GM21423 (cell line): Measurements from ENCODE around the gene TET3.

Source experiments
- ATAC-seq: cut with Tn5 transposase; IDR thresholded peaks from one replicate; pipeline ENCODE4 v1.9.1; 2021; ENCODE audit warnings: mild to moderate bottlenecking, moderate library complexity; ENCODE audit not compliant: unreplicated experiment

The TET3 gene

DNA sequence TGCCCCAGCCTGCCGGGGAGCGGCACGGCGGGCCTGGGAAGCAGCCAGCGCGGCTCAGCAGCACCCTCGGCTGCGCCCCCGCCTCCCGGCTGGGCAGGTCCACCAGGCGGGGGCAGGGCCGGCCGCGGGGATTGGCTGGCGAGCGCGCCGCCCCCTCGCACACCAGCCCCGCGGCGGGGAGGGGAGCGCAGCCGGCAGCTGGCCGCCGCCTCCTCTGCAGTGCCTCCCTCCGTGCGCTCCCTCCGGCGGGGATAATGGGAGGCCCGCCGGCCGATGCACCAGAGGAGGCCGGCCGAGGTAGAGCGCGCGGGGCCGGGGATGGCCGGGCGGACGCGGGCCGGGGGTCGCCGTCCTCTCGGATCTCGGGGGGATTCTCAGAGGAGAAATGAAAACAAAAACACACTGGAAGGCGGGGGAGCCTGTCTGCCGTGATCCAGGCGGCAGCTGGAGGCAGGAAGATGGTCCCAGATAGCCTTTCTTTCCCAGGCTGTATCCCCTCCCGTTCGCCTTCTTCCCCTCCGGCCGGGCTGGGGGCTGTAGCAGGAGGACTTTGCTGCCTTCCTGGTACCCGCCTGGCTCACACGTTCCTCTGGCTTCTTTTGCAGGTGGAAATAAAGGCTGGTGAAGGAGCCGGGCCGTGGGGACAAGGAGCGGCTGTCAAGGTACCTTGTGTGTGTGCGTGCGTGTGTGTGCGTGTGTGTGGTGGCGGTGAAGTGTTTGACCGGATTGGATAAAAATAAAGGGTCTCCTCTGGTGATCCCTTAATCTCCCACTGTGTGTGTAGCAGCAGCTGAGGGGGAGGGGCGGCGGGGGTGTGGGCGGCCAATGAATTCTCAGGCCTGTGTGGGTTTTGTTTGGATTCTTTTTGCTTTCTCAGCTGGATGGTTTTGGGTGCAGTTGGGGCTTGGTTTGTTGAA lies 18.1 kb downstream of the TET3 start:
- ATAC-seq: peak; percentile 89

DNA sequence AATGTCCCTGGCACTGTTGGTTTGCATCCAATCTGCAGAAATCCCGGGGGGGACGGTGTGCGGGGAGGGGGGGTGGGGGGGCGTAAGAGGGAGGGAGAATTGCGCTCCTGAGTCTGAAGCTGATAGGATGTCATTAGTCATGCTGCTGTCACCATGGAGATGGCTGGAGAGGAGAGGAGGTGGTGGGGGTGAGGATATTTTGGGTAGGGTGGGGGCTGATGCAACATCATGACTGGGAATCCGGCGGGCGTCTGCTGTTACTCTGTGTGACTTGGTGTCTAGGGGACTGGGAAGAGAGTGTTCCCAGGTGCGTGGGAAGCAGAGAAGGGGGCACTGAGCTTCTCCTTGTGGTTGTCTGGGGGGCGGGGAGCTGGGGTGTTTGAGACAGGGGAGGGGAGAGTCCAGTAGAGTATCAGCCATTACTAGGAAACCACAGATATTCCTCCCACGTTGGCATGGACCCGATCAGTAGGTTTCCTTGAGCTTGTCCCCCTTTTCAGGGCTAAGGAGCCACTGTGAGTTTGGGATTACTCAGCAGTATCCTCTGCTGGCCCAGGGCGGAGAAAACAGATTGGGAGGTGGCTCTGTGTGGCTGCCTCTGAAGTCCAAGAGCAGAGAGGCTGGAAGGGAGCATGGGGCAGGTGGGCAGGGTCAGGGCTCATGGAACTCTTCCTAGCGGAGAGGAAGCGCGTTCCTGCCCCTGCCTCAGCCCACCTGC lies 18.9 kb downstream of the TET3 start:
- no peak for ATAC-seq

DNA sequence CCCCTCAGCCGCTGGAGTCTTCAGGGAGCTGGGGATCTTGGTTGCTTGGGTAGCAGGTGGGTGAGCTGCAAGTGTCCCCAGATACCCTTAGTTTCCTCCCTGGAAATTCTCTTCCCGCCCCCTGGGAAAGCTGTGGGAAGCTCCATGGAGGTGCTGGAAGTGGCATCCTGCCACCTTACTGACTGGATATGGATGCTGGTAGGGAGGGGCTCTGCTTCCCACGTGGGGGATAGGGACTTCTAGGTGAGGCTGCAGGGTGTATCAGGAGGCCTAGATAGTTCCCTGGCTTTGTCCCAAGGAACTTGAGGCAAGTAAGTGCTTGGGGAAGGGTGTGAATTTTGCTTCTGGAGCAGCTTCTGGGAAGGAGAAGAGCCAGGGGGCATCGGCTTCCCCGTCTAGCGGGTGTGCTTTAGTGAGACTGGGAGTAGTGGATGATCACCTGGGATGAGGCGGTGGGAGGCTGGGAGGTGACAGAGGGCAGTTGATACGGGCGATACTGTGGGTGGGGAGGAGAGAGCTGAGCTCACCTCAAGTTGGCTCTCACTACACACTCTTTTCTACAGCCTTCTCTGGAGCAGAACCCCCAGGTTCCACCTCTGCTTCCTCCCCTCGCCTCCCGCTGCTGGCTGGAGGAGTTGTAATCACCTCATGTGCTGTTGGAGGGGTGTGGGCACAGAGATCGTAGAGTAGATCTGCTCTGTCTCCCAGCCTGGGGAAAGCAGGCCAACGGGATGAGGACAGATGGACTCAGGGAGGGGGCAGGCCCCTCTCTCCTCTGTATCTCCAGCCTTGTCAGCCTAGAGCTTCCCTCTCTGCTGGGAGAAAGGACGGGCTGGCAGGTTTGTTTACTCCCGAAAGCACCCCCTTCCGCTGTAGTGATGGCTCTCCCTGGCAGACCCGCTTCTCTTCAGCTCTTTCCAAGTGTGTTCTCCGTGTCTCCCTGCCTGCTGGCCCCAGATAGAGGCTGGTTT lies 19.8 kb downstream of the TET3 start:
- no peak for ATAC-seq

DNA sequence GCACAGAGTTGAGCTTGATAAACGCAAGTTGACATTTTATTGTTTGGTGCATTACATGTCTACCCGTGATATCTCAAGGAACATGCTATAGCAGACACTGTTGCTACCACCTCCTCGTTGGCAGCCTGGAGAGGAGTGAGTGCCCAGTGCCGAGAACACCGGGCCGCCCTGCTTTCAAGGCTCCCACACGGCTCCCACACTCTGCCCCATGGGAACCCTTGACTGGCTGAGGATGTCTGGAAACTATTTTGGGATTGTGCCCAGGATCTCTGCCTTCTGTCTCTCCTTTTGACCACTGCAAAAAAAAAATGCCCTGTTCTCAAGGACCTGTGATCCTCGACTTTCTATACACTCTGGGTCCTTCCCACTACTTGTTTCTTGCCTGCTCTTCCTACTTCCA lies 21.1 kb downstream of the TET3 start:
- no peak for ATAC-seq

DNA sequence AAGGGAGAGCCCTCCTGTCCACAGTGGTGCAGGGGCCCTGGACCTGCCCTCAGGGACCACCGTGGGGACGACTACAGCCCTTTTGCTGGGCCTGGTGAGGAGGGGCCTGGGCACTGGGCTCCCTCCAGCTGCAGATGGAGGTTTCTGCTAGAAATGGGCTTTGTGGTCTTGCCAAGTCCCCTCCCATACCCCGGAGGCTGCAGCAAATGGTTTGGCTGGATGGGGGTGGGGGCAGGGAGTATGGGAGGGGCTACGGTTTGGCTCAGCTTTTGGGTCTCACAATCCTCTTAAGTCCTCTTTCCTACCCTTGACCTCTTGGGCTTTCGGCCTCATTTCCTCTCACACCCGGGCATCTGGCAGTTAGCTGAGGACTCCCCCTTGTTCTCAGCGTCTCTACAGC lies 21.7 kb downstream of the TET3 start:
- no peak for ATAC-seq

DNA sequence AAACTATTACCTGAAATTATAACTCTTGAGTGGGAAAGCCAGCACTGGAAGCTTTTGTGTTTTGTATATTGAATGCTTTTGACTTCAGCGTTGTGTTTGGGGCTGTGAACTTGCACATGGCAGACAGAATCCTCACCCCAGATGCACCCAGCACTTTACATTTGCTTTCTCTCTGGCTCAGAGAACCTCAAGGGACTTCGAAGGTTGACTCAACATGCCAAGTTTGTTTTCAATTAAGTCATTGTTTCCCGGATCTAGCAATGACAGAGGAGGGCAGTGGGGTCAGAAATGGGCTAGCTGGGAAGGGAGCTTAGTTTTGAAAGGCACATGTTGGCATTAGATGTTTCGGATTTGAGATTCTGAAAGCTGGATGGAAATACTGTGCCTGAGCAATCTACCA lies 22.4 kb downstream of the TET3 start:
- ATAC-seq: no peak

DNA sequence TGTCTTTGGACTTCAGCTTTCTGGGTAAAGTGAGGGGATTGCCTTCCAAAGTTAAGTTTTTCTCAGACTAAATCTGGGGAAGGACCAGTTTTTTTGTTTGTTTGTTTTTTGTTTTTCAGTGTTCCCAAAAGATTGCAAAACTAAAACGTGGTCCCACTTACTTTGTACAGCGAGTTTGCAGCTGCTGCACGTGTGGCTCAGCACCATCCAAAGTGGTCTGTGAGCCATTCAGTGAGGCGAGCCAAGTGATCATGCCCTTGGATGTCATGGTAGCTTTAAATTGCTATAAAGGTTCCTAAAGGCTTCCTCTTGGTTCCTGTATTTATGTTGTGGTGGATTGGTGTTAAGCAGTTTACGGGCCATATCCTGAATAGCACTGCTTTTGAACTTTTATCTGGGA lies 23.0 kb downstream of the TET3 start:
- ATAC-seq: no peak

DNA sequence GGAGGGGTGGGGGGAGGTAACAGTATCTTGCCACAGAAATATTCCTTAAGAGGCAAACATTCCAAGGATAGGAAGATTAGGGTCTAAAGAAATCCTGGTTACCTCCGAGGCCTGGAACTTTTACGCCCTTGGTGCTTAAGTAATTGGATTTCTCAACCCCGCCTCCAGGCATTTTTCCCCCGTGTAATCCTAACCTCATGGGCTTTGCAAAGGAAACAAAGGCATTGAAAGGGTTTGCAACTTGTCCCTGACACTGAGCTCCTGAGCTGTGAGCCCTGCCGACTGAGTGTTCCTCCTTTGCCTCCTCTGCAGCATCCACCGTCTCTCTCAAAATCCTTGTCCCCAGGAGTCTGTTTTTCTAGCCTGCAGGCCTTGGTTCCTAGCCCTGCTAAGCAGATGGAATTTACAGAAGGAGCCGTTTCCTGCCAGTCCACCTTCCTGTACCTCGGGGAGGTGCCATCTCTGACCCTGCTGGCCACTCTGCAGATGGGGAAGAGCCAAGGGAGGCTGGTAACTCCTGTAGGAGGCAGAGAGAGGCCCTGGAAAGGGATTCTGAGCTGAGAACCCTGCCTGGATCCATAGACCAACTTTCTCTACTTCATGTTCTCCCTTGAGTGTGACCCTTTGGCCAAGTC lies 24.2 kb downstream of the TET3 start:
- no peak for ATAC-seq

DNA sequence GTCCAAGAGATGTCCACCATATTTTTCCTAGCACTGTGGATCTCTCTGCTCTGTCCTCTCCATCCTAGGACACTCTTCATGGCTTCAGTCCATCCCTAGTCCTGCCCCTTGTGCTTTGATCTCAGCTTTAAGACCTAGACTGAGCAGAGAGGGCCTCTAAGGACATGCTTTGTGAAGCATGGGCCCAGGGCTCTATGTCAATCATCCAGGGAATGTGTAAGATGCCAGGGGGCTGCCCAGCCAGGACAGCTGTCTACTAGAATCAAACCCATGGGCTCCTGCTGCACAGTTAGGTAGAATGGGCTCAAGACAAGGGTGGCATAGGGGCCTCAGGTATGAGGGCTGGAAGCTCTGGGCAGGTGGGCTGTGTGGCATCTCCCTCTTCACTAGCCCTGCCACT lies 24.9 kb downstream of the TET3 start:
- no peak for ATAC-seq

DNA sequence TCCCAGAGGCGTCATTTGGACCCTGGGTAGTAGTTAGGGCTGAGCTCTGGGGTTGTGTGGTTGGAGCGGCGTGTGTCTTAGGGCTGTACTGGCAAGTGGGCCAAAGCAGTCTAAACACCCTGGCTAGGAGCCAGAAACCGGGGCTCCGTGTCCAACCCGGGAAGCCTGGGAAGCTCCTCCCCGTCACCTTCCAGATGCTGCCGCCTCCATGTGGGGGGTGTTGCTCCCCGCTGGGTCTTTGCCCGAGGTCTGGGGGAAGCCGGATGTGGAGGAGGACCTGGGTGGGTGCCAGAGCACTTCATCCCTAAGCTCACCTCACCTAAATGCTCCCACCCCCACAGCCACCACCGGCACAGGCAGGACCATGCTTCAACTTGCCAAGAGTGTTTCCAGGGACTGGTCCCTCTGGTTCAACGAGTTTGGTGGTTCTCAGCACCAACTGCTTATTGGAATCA lies 25.4 kb downstream of the TET3 start:
- ATAC-seq: no peak

DNA sequence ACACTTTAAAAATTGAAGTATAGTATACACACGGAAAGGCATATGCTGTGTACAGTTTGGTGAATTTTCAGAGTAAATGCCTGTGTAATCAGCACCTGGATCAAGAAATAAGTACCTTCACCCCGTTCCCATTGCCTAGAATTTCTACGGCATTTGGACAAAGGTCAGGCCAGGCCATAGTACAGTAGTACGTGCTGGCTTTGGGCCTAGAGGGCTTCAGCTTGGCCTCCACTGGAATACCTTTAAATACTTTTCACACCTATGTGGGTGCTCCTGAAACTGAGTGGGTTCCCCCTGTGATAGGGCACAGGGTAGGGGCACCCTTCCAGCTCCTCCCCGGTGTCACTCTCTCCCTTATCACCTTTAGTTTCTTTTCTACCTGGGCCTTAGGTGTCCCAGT lies 26.5 kb downstream of the TET3 start:
- no peak for ATAC-seq

DNA sequence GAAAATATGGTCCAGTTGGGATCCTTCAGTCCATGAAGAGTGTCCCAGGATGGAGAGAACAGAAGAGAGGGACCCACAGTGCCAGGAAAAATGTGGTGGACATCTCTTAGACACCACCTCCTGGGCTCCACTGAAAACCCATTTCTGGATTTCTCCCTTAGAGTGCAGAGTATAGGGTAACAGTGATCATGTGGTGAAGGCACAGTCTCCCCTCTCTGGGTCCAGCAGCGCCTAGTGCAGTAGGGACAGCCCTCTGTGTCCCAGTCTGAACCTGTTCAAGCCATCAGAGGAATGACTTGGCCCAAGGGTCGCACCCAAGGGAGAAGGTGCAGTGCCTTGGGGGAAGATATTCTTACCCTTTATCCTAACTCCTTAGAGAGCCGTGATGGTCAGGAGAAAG lies 30.1 kb downstream of the TET3 start:
- ATAC-seq: no peak

DNA sequence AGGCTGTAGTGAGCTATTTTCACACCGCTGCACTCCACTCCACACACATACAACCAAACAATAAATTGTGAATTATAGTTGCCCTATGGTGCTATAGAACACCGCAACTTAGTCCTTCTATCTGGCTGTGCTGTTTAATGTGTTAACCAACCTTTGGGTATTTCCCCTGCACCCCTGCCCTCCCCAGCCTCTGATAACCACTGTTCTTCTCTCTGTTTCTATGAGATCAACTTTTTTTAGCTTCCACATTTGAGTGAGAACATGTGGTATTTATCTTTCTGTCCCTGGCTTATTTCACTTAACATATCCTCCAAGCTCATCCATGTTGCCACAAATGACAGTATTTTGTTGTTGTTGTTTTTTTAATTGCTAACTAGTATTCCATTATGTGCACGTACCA lies 32.5 kb downstream of the TET3 start:
- ATAC-seq: no peak

DNA sequence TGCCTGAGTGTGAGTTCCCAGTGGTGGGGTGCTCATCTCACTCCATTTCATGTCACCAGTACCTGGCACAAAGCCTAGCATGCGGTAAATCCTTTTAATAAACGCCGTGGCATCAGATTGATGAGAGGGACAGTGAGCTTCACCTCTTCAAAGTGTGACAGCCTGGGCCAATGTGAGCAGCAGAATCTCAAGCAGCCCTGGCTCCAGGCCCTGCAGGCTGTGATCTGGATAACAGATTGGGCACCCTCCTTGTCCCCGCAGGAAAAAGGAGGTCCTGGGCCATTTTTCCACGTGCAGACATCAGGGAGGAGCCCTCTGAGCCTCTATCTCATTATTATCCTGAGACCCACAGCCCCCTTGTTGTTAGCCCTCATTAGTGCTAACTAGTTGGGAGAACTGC lies 34.8 kb downstream of the TET3 start:
- ATAC-seq: no peak

DNA sequence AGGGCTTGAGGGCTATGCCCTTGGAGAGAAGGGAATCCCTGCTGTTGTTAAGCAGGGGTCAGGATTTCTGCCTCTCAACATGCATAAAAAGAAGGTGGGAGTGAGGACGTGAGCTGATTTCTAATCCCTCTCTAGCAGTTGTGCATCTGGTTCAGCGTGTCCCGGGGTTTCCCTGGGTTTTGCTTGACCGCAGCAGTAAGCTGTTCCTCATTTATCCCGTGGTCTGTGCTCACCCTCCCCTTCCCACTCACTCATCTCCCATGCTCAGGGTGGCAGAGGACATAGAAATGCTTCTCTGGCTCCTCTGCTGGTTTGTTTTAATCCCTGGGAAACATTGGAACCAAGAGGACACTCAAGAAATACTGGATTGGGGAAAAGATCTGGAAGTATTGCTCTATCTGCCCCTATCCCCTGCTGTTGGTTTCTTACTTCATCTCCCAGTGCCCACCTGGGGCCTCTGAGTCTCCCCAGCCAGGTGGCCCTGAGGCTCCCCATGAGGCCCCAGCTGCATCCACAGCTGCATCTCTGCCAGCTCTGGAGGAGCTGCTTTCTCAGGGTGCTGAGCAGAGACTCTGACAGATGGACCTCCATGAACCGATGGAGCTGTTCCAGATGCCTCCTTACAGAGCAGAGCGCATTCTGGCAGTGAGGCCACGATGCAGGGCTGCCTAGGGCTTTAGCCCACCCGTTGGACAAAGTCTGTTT lies 36.1 kb downstream of the TET3 start:
- ATAC-seq: no peak

DNA sequence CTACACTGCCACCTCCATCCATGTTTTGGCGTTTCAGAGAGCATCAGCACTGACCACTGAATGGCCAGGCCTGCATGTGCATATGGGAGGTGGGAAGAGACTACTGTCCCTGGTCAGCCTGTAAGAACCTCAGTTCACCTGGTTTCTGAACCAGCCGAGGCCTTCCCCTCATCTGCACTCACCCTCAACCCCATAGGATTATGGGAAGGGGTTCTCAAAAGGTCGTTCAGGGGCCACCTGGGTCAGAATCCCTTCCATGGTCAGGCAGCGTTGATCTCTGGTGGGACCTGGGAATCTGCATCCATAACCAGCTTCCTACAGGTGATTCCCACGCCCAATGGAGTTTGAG lies 36.7 kb downstream of the TET3 start:
- no peak for ATAC-seq

DNA sequence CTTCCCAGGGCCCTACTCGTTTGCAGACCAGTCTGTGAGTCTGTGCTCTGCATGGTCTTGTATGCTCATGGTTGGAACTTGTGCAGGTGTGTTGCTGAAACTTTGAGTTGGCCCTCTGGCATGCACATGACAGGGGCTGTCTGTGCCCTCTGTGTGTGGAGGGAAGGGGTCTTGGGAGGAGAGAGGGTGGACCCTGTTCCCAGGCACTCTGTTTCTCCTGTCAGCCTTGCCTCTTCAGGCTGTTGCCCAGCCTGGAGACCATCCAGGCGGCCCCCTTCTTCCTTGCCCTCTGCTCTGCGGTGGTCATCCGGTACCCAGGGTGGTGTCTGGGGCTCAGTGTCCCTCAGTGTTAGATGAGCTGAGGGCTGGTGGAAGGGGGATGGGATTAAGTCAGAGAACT lies 39.5 kb downstream of the TET3 start:
- ATAC-seq: no peak

DNA sequence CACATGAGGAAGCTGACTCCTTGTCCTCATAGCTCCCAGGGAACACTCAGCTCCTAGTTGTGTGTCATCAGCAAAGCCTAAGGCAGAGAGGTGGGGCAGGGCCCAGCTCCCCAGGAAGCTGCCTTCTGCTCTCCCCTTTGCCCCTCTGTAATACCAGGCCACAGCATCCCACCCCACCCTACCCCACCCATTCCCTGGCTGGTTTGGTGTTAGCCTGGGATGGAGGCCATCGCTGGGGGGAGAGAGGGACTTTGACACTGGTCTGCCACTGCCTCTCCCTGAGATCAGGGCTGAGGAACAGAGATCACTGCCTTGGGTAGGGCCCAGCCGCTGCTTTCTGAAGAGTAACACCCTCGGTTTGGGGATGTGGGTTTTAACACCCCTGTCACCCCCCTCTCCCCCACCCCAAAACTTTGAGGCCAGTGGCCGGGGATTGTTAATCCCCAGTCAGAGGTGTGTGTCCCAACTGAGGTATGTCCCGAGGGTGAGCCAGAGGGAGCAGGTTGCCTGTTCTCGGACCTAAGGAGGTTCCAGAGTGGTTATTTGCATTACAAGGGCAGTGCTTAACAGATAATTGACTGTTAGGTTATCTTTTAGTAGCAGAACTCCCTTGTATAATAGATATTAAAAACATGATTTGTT lies 41.4 kb downstream of the TET3 start:
- ATAC-seq: no peak

DNA sequence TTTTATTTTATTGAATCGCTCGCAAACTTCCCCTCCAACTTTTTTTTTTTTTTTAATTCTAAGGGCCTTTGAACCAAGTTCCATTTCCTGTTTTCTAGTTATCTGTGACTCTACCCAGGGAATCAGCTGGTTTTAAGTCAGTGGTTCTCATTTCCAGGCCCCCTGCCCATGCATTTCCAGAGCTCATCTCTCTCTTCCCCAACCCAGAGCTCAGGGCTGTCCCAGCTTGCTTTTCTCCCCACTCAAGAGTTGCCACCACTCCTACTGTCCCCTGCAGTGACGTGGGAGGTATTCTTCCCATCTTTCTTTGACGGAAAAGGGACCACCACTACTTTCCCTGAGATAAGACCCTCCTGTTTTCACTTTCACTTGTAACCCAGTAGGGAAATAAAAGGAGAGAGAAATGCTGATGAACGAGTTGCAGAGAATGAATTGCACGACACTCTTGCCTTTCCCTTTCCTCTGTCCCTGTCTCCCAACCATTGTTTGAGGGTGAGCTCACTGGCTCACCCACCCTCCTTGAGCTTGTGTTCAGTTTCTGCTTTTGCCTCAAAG lies 42.1 kb downstream of the TET3 start:
- no peak for ATAC-seq
